HCT116 (cell line): ENCODE data around the gene VMO1.

ENCODE experiments used
- CBX3 ChIP-seq: IDR thresholded peaks from 2 replicates; pipeline ENCODE4 v1.6.1; 2012; ENCODE audit warnings: low read depth
- CTCF ChIP-seq, 3 experiments: fragments of 200-600 bp in 1 of 3; sonication (generic) in 1 of 3; IDR thresholded peaks in 2 of 3; conservative IDR thresholded peaks in 1 of 3; 2 replicates each; pipeline ENCODE4 v1.5.1; 2012 to 2017; ENCODE audit warnings: low read depth in 2 of 3, low read length in 2 of 3, antibody characterized with exemption in 1 of 3, borderline replicate concordance in 1 of 3, control low read depth in 1 of 3, mild to moderate bottlenecking in 1 of 3, mixed read lengths in 1 of 3, mixed run types in 1 of 3, moderate library complexity in 1 of 3; ENCODE audit not compliant: insufficient read depth in 1 of 3
- EGR1 ChIP-seq: IDR thresholded peaks from 2 replicates; pipeline ENCODE4 v1.6.1; 2012; ENCODE audit warnings: low read depth
- EZH2 ChIP-seq: fragments of 200-600 bp; sonication (generic); IDR thresholded peaks from 2 replicates; pipeline ENCODE4 v1.6.1; 2017; ENCODE audit warnings: antibody characterized with exemption, mixed run types
- EZH2phosphoT487 ChIP-seq: fragments of 200-600 bp; IDR thresholded peaks from 2 replicates; pipeline ENCODE4 v1.6.1; 2018; ENCODE audit warnings: antibody characterized with exemption, borderline replicate concordance
- FOSL1 ChIP-seq: IDR thresholded peaks from 2 replicates; pipeline ENCODE4 v1.6.1; 2012; ENCODE audit warnings: low read depth
- POLR2A ChIP-seq: IDR thresholded peaks from 2 replicates; pipeline ENCODE4 v1.7.0; 2011; ENCODE audit warnings: borderline replicate concordance; ENCODE audit not compliant: insufficient read depth, insufficient read length; ENCODE audit errors: extremely low read depth
- POLR2AphosphoS5 ChIP-seq: IDR thresholded peaks from 2 replicates; pipeline ENCODE4 v1.6.1; 2011; ENCODE audit warnings: mild to moderate bottlenecking, low read depth, low read length, moderate library complexity
- RAD21 ChIP-seq: IDR thresholded peaks from 2 replicates; pipeline ENCODE4 v1.6.1; 2012; ENCODE audit warnings: low read depth, mild to moderate bottlenecking
- SIN3A ChIP-seq: IDR thresholded peaks from 2 replicates; pipeline ENCODE4 v1.6.1; 2012; ENCODE audit warnings: low read depth
- YY1 ChIP-seq: IDR thresholded peaks from 2 replicates; pipeline ENCODE4 v1.6.1; 2011; ENCODE audit warnings: low read length, low read depth, moderate library complexity, mild to moderate bottlenecking; ENCODE audit not compliant: insufficient replicate concordance; ENCODE audit errors: extremely low read depth
- ZBTB33 ChIP-seq: IDR thresholded peaks from 2 replicates; pipeline ENCODE4 v1.6.1; 2011; ENCODE audit warnings: mild to moderate bottlenecking, low read length, moderate library complexity; ENCODE audit not compliant: insufficient replicate concordance; ENCODE audit errors: extremely low read depth
- ZFX ChIP-seq: fragments of 450-650 bp; IDR thresholded peaks from 2 replicates; pipeline ENCODE4 v1.6.1; 2017

GRCh38 chr17:4822835-4823234 is 36.7 kb upstream of the VMO1 start:
- TF ChIP-seq SIN3A (no peak), RAD21 (no peak), POLR2AphosphoS5 (no peak), ZBTB33 (no peak), CTCF (IDR thresholded peaks at IDR 0.05 in 2 of 3, conservative IDR thresholded peaks at IDR 0.05 in 1 of 3; ENCODE audit: borderline replicate concordance in 1 of 3, insufficient read depth in 1 of 3, low read depth in 2 of 3, low read length in 2 of 3) (no peak), POLR2A (no peak), EZH2 (no peak), EGR1 (no peak), ZFX (no peak), EZH2phosphoT487 (no peak), YY1 (no peak), FOSL1 (no peak), CBX3 (no peak)
